SKM-1 (cell line): Measurements from ENCODE around the gene PKNOX2.

Experiments used
- DNase-seq: peaks from one replicate; lab custom pipeline; 2025; ENCODE audit not compliant: unreplicated experiment; lab: John Stamatoyannopoulos, UW

PKNOX2 gene

DNA sequence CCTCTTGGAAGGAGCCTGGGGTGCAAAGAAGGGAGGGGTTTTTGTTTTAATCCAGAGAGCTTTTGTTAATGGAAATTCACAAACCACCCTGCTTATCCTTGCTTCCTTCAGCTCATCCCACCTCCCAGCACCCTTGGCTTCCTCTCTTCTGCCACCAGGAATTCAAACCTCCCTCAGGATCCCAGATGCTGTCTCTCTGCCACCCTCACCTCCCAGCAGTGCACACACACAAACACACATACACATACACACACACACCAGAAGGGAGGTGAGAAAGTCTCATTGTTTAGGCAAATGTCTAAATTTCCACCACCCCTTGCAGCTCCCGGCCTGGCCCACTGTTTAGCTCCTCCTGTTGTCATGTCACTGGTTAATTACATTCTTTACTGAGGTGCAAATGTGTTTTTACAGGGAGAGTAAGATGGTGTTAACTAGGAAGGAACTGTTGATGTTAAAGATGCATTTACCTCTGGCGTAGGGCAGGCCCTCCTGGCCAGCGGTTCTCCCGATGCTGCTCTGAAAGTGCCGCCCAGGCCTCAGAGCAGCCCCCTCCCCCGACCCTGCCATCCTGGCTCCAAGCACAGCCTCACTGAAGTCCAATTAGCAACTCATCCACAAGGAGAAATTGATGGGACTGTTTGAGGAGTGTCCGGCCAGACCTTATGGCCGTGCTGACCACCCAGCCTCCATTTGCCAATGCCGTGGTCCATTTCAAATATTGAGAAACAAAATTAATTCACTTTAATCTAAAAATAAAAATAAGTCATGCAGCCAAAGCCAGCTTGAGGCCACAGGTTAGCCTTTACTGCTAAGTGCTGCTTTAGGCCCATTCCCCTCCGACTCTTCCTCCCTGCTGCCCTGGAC is 166.1 kb downstream of the PKNOX2 start:
- DNase-seq = no peak

DNA sequence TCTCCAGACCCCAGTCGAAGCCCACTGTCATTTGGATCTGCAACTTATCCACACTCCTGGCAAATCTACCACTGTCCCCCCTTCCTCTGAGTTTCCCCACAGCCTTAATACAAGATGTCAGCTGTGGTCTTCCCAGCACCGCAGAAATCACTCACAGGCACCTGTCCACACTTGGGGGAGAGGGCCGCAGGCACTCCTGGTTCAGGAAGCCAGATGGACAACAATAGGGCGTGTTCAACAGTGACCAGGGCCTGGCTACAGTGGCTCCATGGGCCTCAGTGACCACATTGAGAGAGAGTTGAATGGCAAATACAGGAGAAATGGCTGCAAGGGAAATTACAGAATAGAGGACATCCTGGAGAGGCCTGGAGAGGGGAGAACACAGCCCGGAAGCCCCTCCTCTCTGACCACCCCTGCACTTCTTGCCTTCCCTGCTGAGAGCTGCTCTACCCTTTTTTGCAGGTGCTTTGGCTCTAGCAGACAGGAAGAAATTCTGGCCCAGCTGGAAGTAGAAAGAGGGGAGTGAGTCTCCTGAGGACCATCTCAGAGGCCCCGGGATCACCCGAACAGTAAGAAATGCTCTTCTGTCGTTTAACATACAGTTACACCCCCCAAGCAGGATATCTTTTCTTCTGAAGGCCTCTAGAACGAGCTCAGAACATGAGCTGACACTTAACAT is 166.9 kb downstream of the PKNOX2 start:
- no peak for DNase-seq

- no peak for DNase-seq
Observed at GRCh38 chr11:125332821-125333220, 168.3 kb downstream of the PKNOX2 start.

- DNase-seq = no peak
Observed at GRCh38 chr11:125333354-125334073, 169.0 kb downstream of the PKNOX2 start.

DNA sequence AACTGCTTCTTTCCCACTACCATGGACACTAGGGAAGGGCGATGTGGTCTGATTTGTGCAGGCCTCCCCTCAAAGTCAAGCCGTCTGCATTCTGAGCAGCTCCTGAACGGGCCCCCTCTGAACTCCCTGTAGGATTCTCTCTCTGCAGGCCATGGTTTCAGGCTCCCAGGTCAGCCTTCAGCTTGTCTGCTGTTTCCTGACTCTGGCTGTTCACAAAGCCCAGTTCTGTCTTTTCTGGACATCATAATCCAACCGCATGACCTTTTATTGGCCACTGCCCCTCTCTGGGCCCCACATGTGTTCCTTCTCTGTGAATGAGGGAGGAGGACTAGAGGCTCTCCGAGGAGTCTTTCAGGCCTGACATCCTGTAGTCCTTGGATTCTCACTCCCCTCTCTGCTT is 170.6 kb downstream of the PKNOX2 start:
- DNase-seq = no peak

- DNase-seq = no peak
Observed at GRCh38 chr11:125337836-125338834, 173.6 kb downstream of the PKNOX2 start.

- no peak for DNase-seq
Observed at GRCh38 chr11:125338886-125339811, 174.6 kb downstream of the PKNOX2 start.

- DNase-seq = no peak
Observed at GRCh38 chr11:125341676-125342075, 177.1 kb downstream of the PKNOX2 start.

- no peak for DNase-seq
Observed at GRCh38 chr11:125342281-125342930, 177.9 kb downstream of the PKNOX2 start.

GRCh38 chr11:125343086-125343717 is 178.7 kb downstream of the PKNOX2 start:
- DNase-seq = no peak

- no peak for DNase-seq
Observed at GRCh38 chr11:125343718-125344131, 179.2 kb downstream of the PKNOX2 start.

DNA sequence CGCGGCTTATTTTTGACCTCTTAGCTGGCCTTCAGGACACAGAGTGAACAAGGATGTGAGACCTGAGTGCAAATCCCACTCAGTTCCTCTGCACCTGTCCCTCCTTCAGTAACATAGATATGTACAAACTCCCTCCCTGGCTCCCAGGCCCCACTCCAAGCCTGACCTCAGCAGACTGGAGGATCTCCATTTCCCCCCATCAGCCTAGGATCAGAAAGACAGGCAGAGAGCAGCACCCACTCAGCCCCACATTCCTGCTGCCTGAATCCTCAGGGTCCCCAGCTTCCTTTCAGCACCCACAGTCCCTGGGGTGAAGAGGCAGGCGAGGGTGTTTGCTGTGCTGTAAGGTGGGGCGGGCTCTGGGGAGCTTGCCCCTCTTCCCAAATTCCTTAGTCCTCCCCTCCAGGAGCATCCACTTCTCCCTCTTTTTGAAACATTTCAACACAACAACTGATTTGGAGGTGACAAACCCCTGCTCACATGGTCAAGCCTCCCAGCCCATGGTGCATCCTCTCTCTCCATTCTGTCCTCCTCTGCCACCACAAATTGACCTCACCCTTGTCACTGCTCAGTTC is 180.4 kb downstream of the PKNOX2 start:
- DNase-seq = no peak

DNA sequence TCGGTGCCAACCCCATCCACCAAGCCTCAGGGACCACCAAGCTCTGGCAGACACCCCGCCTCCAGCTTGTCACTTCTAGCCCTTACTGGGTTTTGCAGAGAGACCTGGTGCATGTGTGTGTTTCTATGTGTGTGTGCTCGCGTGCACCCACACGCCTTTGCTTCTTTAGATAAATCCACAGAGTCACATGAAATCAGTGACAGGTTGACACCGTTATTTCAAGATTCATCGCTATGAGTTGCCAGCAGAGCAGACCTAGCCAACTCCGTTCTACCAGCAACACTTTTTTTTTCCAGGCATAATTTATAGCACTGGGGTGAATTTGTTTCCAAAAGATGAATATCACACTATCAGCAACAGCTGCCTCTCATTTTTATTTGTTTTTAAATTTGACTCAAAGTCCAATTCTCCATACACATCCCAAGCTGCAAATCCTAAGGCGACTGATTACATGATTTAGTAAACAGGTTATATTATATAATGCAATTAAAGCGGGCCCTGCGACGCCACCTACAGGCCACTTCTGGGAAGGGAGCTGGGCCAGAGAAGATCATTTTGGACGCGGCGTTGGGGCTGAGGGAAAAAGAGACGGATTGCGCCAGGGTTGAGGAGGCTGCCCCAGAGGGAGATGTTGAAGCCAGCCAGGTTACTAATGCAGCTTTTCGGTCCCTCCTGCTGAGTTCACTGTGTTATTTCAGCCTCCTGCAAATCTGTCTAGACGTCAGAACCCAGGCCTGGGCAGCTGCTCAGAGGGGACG is 181.0 kb downstream of the PKNOX2 start:
- peak; percentile 28 for DNase-seq

DNA sequence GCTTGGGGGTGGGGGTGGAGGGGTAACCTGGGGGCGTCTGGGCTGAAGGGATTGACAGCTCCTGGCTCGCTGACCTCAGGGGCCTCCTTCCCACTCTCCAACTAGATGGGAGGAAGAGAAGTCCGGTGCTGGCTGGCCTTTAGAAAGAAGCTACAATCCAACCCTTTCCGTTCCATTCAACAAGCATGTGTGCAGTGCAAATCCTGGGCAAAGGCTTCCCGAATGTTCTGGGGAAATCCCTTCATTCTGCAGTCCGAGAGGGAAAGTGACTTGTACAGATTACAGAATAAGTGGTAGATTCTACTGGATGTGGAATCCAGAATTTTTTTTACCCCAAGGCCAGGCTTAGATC is 181.6 kb downstream of the PKNOX2 start:
- DNase-seq = no peak

DNA sequence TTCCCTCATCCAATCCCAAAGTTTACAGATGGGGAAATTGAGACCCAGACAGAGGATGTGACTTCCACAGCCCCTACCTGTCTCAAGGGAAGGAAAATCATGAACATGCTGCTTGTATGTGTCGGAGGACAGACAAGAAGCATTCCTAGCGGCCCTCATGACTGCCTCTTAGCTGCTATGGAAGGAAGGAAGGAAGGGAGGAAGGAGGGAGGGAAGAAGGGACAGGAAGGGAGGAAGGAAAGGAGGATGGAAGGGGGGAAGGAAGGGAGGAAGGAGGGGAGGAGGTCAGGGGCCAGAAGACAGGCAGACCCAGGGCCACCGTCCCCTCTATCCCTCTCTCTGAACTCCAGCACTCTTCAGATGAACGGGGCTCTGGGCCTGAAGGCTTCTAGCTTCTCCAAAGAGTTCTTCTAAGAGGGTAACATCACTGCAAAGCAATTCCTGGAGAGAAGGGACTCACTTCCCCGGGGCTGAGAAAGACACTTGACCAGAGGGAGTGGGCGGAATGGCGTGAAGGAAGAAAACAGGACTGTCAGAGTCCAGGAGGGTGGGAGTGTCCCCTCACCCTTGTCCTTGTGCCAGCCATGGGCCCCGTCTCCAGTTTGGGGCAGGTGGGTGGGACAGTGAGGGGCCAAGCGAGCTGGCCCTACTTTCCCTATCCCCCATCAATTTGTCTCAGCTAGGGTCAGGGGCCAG is 182.2 kb downstream of the PKNOX2 start:
- no peak for DNase-seq

GRCh38 chr11:125347261-125347585 is 182.7 kb downstream of the PKNOX2 start:
- no peak for DNase-seq

GRCh38 chr11:125348141-125348651 is 183.6 kb downstream of the PKNOX2 start:
- DNase-seq = no peak
